HCT116 (cell line): ENCODE data around the gene FAM135A.

Source experiments
- ATF3 ChIP-seq: IDR thresholded peaks from 2 replicates; pipeline ENCODE4 v1.6.1; 2012
- ELF1 ChIP-seq: IDR thresholded peaks from 2 replicates; pipeline ENCODE4 v1.6.1; 2012; ENCODE audit warnings: low read depth, borderline replicate concordance
- EZH2 ChIP-seq: fragments of 200-600 bp; sonication (generic); IDR thresholded peaks from 2 replicates; pipeline ENCODE4 v1.6.1; 2017; ENCODE audit warnings: antibody characterized with exemption, mixed run types
- POLR2A ChIP-seq: IDR thresholded peaks from 2 replicates; pipeline ENCODE4 v1.7.0; 2011; ENCODE audit warnings: borderline replicate concordance; ENCODE audit not compliant: insufficient read depth, insufficient read length; ENCODE audit errors: extremely low read depth
- POLR2AphosphoS5 ChIP-seq: IDR thresholded peaks from 2 replicates; pipeline ENCODE4 v1.6.1; 2011; ENCODE audit warnings: mild to moderate bottlenecking, low read depth, low read length, moderate library complexity
- ZFX ChIP-seq: fragments of 450-650 bp; IDR thresholded peaks from 2 replicates; pipeline ENCODE4 v1.6.1; 2017
- TF ChIP-seq, protein P1 (sequence below), 3 experiments: fragments of 200-600 bp in 1 of 3; sonication (generic) in 1 of 3; IDR thresholded peaks in 2 of 3; conservative IDR thresholded peaks in 1 of 3; 2 replicates each; pipeline ENCODE4 v1.5.1; 2012 to 2017; ENCODE audit warnings: low read depth in 2 of 3, low read length in 2 of 3, antibody characterized with exemption in 1 of 3, borderline replicate concordance in 1 of 3, control low read depth in 1 of 3, mild to moderate bottlenecking in 1 of 3, mixed read lengths in 1 of 3, mixed run types in 1 of 3, moderate library complexity in 1 of 3; ENCODE audit not compliant: insufficient read depth in 1 of 3
- TF ChIP-seq, protein P2 (sequence below): IDR thresholded peaks from 2 replicates; pipeline ENCODE4 v1.6.1; 2012; ENCODE audit warnings: low read depth

DNA sequence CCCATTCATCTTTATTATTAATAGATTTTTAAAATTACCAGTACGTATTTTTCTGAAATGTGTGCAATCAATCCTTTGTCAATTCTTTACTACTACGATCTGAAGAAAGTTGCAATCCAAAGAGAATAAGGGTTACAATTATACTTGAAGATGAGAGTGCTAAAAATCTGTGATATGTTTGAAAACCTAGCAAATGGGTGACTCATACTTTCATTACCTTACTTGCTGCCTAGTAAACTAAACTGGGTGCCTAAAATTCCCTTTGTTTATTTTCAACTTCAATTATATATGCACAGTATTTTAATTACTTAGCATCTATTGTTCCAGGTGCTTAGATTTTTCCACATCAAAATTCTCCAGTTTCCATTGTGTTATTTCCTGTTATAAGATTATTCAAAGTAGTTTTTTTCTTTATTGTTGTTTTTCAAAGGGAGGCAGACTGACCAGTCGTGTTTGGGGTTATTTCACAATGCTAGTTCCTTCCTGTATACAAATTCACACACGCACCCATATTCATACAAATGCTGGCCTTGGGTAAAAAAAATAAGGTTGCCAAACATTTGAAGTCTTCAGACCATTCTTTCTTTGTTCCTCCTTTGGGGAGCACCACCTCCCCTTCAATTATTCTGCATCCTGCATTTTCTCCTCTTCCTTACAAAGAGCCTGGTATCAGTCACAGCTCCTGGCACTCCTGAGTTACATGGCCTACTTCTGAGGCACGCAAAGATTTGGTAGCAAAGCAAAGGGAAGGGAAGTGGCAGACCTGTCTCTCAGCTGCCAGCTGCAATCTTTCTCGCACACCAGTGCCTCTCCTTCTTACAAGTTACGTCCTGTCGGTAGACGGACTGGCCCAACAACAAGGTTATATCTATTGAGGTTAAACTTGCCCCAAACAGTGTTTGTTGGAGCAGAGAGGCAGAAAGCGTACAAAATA, 16.2 kb upstream of the FAM135A start:
- TF ChIP-seq, protein P1, sequence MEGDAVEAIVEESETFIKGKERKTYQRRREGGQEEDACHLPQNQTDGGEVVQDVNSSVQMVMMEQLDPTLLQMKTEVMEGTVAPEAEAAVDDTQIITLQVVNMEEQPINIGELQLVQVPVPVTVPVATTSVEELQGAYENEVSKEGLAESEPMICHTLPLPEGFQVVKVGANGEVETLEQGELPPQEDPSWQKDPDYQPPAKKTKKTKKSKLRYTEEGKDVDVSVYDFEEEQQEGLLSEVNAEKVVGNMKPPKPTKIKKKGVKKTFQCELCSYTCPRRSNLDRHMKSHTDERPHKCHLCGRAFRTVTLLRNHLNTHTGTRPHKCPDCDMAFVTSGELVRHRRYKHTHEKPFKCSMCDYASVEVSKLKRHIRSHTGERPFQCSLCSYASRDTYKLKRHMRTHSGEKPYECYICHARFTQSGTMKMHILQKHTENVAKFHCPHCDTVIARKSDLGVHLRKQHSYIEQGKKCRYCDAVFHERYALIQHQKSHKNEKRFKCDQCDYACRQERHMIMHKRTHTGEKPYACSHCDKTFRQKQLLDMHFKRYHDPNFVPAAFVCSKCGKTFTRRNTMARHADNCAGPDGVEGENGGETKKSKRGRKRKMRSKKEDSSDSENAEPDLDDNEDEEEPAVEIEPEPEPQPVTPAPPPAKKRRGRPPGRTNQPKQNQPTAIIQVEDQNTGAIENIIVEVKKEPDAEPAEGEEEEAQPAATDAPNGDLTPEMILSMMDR (IDR thresholded peaks at IDR 0.05 in 2 of 3, conservative IDR thresholded peaks at IDR 0.05 in 1 of 3; ENCODE audit: borderline replicate concordance in 1 of 3, insufficient read depth in 1 of 3, low read depth in 2 of 3, low read length in 2 of 3): no peak
- TF ChIP-seq, protein P2, sequence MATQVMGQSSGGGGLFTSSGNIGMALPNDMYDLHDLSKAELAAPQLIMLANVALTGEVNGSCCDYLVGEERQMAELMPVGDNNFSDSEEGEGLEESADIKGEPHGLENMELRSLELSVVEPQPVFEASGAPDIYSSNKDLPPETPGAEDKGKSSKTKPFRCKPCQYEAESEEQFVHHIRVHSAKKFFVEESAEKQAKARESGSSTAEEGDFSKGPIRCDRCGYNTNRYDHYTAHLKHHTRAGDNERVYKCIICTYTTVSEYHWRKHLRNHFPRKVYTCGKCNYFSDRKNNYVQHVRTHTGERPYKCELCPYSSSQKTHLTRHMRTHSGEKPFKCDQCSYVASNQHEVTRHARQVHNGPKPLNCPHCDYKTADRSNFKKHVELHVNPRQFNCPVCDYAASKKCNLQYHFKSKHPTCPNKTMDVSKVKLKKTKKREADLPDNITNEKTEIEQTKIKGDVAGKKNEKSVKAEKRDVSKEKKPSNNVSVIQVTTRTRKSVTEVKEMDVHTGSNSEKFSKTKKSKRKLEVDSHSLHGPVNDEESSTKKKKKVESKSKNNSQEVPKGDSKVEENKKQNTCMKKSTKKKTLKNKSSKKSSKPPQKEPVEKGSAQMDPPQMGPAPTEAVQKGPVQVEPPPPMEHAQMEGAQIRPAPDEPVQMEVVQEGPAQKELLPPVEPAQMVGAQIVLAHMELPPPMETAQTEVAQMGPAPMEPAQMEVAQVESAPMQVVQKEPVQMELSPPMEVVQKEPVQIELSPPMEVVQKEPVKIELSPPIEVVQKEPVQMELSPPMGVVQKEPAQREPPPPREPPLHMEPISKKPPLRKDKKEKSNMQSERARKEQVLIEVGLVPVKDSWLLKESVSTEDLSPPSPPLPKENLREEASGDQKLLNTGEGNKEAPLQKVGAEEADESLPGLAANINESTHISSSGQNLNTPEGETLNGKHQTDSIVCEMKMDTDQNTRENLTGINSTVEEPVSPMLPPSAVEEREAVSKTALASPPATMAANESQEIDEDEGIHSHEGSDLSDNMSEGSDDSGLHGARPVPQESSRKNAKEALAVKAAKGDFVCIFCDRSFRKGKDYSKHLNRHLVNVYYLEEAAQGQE: no peak
- no peak for TF ChIP-seq POLR2AphosphoS5
- no peak for TF ChIP-seq EZH2
- TF ChIP-seq ELF1: no peak
- TF ChIP-seq ZFX: no peak
- TF ChIP-seq POLR2A: no peak
- TF ChIP-seq ATF3: no peak
